A549 (cell line): Measurements from ENCODE around the gene TYR.

Experiments
- BHLHE40 ChIP-seq: IDR thresholded peaks from 2 replicates; pipeline ENCODE4 v1.6.1; 2012; ENCODE audit warnings: low read depth, low read length, inconsistent platforms
- CBX8 ChIP-seq: fragments of 200-600 bp; sonication (generic); IDR thresholded peaks from 2 replicates; pipeline ENCODE4 v1.6.1; 2016
- CTCF ChIP-seq: fragments of >200 bp; sonication (Bioruptor Twin); formaldehyde crosslinking; IDR thresholded peaks from 3 replicates; pipeline ENCODE4 v1.5.1; 2016
- EP300 ChIP-seq, 2 experiments: fragments of >200 bp; sonication (Bioruptor Twin); formaldehyde crosslinking; IDR thresholded peaks; 2 replicates in 1 of 2; 3 replicates in 1 of 2; pipeline ENCODE4 v1.6.1; 2016 to 2017
- KDM1A ChIP-seq: fragments of 200-600 bp; sonication (generic); IDR thresholded peaks from 2 replicates; pipeline ENCODE4 v1.6.1; 2016; ENCODE audit warnings: low read depth, mild to moderate bottlenecking
- MAFK ChIP-seq: fragments of 450-650 bp; IDR thresholded peaks from 2 replicates; pipeline ENCODE4 v1.6.1; 2014; ENCODE audit not compliant: partially characterized antibody
- PHF8 ChIP-seq: fragments of 200-600 bp; sonication (generic); IDR thresholded peaks from 2 replicates; pipeline ENCODE4 v1.6.1; 2016; ENCODE audit warnings: low read depth, mild to moderate bottlenecking, antibody characterized with exemption, moderate library complexity, borderline replicate concordance
- POLR2A ChIP-seq: IDR thresholded peaks from 2 replicates; pipeline ENCODE4 v1.6.1; 2012; ENCODE audit warnings: mild to moderate bottlenecking, low read length
- TP53 ChIP-seq: fragments of 250-450 bp; sonication (Bioruptor Pico); IDR thresholded peaks from 2 replicates; pipeline ENCODE4 v1.5.0; 2021; ENCODE audit warnings: mild to moderate bottlenecking, moderate library complexity

GRCh38 chr11:89161949-89162348 lies 15.7 kb upstream of the TYR start:
- no peak for TF ChIP-seq CBX8
- no peak for TF ChIP-seq CTCF
- no peak for TF ChIP-seq EP300 (IDR thresholded peaks at IDR 0.05)
- no peak for TF ChIP-seq KDM1A
- no peak for TF ChIP-seq PHF8
- TF ChIP-seq POLR2A, result no peak
- TF ChIP-seq TP53 (CRISPR knock-in tag), result no peak
- peak; percentile 28 for TF ChIP-seq MAFK
- TF ChIP-seq BHLHE40, result no peak
